GM12872 (cell line): ENCODE results near the gene OR10J4.

Experiments
- CTCF ChIP-seq: IDR thresholded peaks from 3 replicates; pipeline ENCODE4 v1.5.1; 2011; ENCODE audit warnings: low read depth, mild to moderate bottlenecking, low read length, moderate library complexity; ENCODE audit not compliant: insufficient read depth

OR10J4 gene

GRCh38 chr1:159431904-159432303 is at the start of gene OR10J4:
Gene OR10J4, plus strand, starts transcription at chr1:159432204.
- TF ChIP-seq CTCF: no peak

DNA sequence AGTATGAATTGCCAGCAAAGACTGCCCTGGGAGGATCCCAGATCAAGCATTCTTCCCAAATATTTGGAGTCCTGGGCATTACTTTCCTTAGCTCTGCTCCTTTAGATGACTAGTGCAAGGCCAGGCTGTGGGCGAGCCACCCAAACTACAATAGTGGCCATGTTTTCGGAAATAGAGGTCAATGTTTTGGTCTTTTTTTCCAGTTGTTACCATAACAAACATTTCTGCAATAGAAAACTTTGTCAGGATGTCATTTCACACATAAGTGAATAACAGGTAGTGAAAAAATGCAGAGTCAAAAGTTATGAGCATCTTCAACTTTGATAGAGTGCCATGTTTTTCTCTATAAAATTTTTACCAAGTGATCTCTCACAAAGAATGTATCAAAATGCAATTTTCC is 25.2 kb upstream of the OR10J4 start:
- TF ChIP-seq CTCF: no peak

DNA sequence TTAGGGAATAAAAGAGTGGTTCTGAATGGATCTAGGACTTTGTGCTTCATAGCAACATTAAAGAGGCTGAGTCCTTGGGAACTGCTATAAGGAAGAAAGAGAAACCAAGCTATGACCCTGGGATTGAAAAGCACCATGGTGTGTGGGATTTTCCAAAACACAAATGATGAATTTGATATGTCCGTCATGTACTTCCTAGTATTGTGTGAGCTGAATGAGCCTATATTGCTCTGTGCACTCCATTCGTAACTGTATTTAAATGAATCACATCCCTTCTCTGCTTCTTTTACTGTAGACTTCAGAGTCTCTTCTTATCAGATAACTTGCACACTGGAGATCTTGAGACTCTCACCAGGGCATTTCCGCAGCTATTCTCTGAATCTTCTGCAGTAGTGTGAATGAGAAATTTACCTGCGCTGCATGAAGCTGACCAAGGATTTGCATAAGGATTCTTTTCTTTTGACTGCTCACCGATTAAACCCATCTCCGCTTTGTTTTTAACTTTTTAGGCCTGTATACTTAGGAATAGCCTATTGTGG is 23.1 kb upstream of the OR10J4 start:
- no peak for TF ChIP-seq CTCF

- TF ChIP-seq CTCF: peak; percentile 54
These were observed 10.2 kb upstream of the OR10J4 start for GRCh38 chr1:159421821-159422220.

GRCh38 chr1:159428536-159428935 is 3.5 kb upstream of the OR10J4 start:
- TF ChIP-seq CTCF: no peak

DNA sequence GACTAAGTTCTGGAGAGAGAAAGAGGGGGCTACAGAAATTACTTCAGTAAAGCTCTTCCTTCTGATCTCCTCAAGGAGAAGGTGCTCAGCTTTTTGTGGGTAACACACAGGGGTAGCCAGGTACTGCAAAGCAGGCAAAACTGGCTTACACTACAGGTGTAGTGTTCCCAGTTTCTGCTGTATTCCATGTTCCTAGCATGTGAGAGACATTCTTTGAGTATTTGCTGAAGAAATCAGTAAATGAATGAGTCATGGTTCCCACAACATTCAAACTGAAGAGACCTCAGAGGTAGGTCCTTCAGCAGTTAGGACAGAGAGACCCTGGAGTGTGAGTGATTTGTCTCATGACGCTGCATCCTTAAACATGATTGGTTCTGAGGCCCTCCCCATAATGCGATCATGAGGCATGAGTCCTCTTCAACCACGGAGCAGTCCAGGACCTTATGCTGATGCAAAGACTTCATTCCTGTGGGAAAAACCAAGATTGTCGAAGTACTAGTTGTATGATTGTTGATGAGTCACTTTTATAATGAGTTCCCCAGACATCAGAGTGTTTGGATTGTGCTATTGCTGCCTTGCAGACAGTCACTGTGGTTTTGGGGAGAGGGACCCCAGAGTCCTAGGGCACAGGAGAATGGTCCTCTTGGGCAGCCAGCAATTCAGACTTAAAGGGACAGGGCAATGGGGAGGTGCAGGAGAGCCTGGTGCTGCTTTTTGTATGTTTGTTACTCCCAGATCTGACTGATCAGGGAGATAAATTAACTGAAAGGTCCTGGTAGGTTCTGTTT is 2.7 kb upstream of the OR10J4 start:
- TF ChIP-seq CTCF: no peak

DNA sequence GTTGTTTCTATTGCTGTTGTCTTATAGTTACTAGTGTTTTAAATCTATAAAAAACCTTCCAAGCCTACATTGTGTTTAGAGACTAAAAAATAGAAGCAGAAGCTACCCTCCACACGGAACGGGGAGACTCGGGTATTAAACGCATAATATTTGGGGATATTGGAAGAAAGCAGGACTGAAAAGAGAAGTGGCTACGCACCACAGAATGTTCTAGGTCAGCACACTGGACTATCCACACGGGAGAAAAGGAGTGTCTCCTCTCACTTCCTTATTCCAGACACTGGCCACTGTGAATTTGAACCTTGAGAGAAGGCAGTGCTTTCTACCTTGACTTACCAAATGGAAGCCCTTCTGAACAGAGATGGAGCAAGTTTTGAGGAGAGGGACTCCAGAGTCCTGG is 1.0 kb upstream of the OR10J4 start:
- TF ChIP-seq CTCF: no peak
